H9 (cell line): ENCODE data around the gene THRAP3. TPM values are rescaled to one million over a fixed set of nuclear protein-coding genes. Genes with fewer than 3 reads are reported as not detected.

ENCODE experiments used
- DNase-seq: peaks from one replicate; pipeline ENCODE4 v3.0.0-alpha.2; 2017
- H2AFZ ChIP-seq: one replicate; pipeline ENCODE4 v1.6.1; 2013; ENCODE audit warnings: mild to moderate bottlenecking, low read length, control low read depth, moderate library complexity
- H2AK5ac ChIP-seq: 2 replicates; pipeline ENCODE4 v1.6.1; 2013; ENCODE audit warnings: low read length, control low read depth, mixed read lengths; ENCODE audit not compliant: insufficient read length
- H2BK120ac ChIP-seq: one replicate; pipeline ENCODE4 v1.6.1; 2013; ENCODE audit warnings: low read depth, mild to moderate bottlenecking, low read length, control low read depth, inconsistent platforms; ENCODE audit not compliant: poor library complexity, severe bottlenecking
- H2BK12ac ChIP-seq: 2 replicates; pipeline ENCODE4 v1.6.1; 2013; ENCODE audit warnings: low read length, control low read depth, mixed read lengths, low read depth; ENCODE audit not compliant: insufficient read length
- H2BK15ac ChIP-seq: 2 replicates; pipeline ENCODE4 v1.6.1; 2013; ENCODE audit warnings: low read depth, low read length, control low read depth
- H2BK20ac ChIP-seq: one replicate; pipeline ENCODE4 v1.6.1; 2013; ENCODE audit warnings: low read depth, mild to moderate bottlenecking, low read length, control low read depth, inconsistent platforms; ENCODE audit not compliant: poor library complexity, severe bottlenecking
- H2BK5ac ChIP-seq: 2 replicates; pipeline ENCODE4 v1.6.1; 2013; ENCODE audit warnings: low read length, control low read depth, mixed read lengths; ENCODE audit not compliant: insufficient read length
- H3K14ac ChIP-seq: 2 replicates; pipeline ENCODE4 v1.6.1; 2013; ENCODE audit warnings: low read length, control low read depth; ENCODE audit not compliant: insufficient read depth
- H3K18ac ChIP-seq: 2 replicates; pipeline ENCODE4 v1.6.1; 2013; ENCODE audit warnings: low read depth, mild to moderate bottlenecking, mixed read lengths, low read length, control low read depth; ENCODE audit not compliant: insufficient read length
- H3K23ac ChIP-seq: 2 replicates; pipeline ENCODE4 v1.6.1; 2013; ENCODE audit warnings: low read length, control low read depth, mixed read lengths, low read depth; ENCODE audit not compliant: insufficient read length
- H3K23me2 ChIP-seq: 2 replicates; pipeline ENCODE4 v1.6.1; 2013; ENCODE audit warnings: low read depth, mild to moderate bottlenecking, mixed read lengths, low read length, control low read depth; ENCODE audit not compliant: insufficient read length, poor library complexity, severe bottlenecking
- H3K27ac ChIP-seq: 2 replicates; pipeline ENCODE4 v1.5.1; 2013; ENCODE audit warnings: low read length, control low read depth, mixed read lengths, low read depth; ENCODE audit not compliant: insufficient read length
- H3K27me3 ChIP-seq: 2 replicates; pipeline ENCODE4 v1.6.1; 2013; ENCODE audit warnings: low read length, control low read depth, inconsistent platforms; ENCODE audit not compliant: insufficient read depth
- H3K4ac ChIP-seq: 2 replicates; pipeline ENCODE4 v1.6.1; 2013; ENCODE audit warnings: low read depth, mild to moderate bottlenecking, control low read depth, inconsistent platforms, low read length, moderate library complexity
- H3K4me1 ChIP-seq: 2 replicates; pipeline ENCODE4 v1.6.1; 2013; ENCODE audit warnings: low read length, control low read depth, inconsistent platforms; ENCODE audit not compliant: insufficient read depth
- H3K4me2 ChIP-seq: 2 replicates; pipeline ENCODE4 v1.6.1; 2013; ENCODE audit warnings: low read length, control low read depth, mixed read lengths; ENCODE audit not compliant: insufficient read length, insufficient read depth
- H3K56ac ChIP-seq: 2 replicates; pipeline ENCODE4 v1.6.1; 2013; ENCODE audit warnings: low read depth, mild to moderate bottlenecking, mixed read lengths, low read length, control low read depth; ENCODE audit not compliant: insufficient read length
- H3K79me1 ChIP-seq: 2 replicates; pipeline ENCODE4 v1.6.1; 2013; ENCODE audit warnings: low read depth, mild to moderate bottlenecking, moderate library complexity, low read length, control low read depth, inconsistent platforms; ENCODE audit not compliant: insufficient read depth, poor library complexity, severe bottlenecking
- H3K79me2 ChIP-seq: 2 replicates; pipeline ENCODE4 v1.6.1; 2013; ENCODE audit warnings: low read length, control low read depth, inconsistent platforms; ENCODE audit not compliant: insufficient read depth
- H3K9ac ChIP-seq: 2 replicates; pipeline ENCODE4 v1.6.1; 2013; ENCODE audit warnings: low read length, control low read depth, mixed read lengths; ENCODE audit not compliant: insufficient read length; ENCODE audit errors: extremely low read depth
- H3K9me3 ChIP-seq: one replicate; pipeline ENCODE4 v1.6.1; 2013; ENCODE audit warnings: low read depth, low read length, inconsistent platforms; ENCODE audit not compliant: control insufficient read depth
- H3T11ph ChIP-seq: one replicate; pipeline ENCODE4 v1.6.1; 2013; ENCODE audit warnings: mild to moderate bottlenecking, low read length, control low read depth, inconsistent platforms
- H4K20me1 ChIP-seq: one replicate; pipeline ENCODE4 v1.6.1; 2013; ENCODE audit not compliant: control insufficient read depth, insufficient read length, insufficient read depth
- H4K5ac ChIP-seq: 2 replicates; pipeline ENCODE4 v1.6.1; 2013; ENCODE audit warnings: low read depth, mild to moderate bottlenecking, mixed read lengths, low read length, control low read depth; ENCODE audit not compliant: insufficient read length
- H4K8ac ChIP-seq: replicated peaks from 2 replicates; pipeline ENCODE4 v1.6.1; 2013; ENCODE audit warnings: low read length, control low read depth, mixed read lengths, low read depth; ENCODE audit not compliant: insufficient read length
- H4K91ac ChIP-seq: 2 replicates; pipeline ENCODE4 v1.6.1; 2013; ENCODE audit warnings: low read depth, mild to moderate bottlenecking, moderate library complexity, mixed read lengths, low read length, control low read depth; ENCODE audit not compliant: insufficient read length
- H3K27ac Mint-ChIP-seq, 3 experiments: 2 replicates in 2 of 3; 3 replicates in 1 of 3; pipeline ENCODE4 v1.8.0; 2020 to 2021; ENCODE audit warnings: mixed read lengths in 3 of 3, mild to moderate bottlenecking in 1 of 3, moderate library complexity in 1 of 3
- H3K27me3 Mint-ChIP-seq: 2 replicates; pipeline ENCODE4 v1.8.0; 2021; ENCODE audit warnings: low read depth, mild to moderate bottlenecking, moderate library complexity, mixed read lengths
- H3K36me3 Mint-ChIP-seq, 3 experiments: 2 replicates in 2 of 3; 3 replicates in 1 of 3; pipeline ENCODE4 v1.8.0; 2020 to 2021; ENCODE audit warnings: low read depth in 3 of 3, mixed read lengths in 3 of 3; ENCODE audit not compliant: insufficient read depth in 1 of 3
- H3K4me1 Mint-ChIP-seq, 2 experiments: 2 replicates each; pipeline ENCODE4 v1.8.0; 2020; ENCODE audit warnings: mixed read lengths in 2 of 2
- H3K4me3 Mint-ChIP-seq, 2 experiments: 2 replicates in 1 of 2; 3 replicates in 1 of 2; pipeline ENCODE4 v1.8.0; 2020 to 2021; ENCODE audit warnings: mild to moderate bottlenecking in 2 of 2, mixed read lengths in 2 of 2, moderate library complexity in 1 of 2
- H3K9me3 Mint-ChIP-seq, 2 experiments: 2 replicates in 1 of 2; 3 replicates in 1 of 2; pipeline ENCODE4 v1.8.0; 2020; ENCODE audit warnings: mild to moderate bottlenecking in 2 of 2, mixed read lengths in 2 of 2, moderate library complexity in 1 of 2
- WGBS: extraction: QIAGEN DNeasy Blood & Tissue Kit; methylation state at CpG from one replicate; pipeline ENCODE4 v1.1.7; 2013; ENCODE audit warnings: missing lambda C conversion rate, low lambda C conversion rate, mixed read lengths; ENCODE audit not compliant: insufficient read length; ENCODE audit errors: extremely low coverage; 5-methylcytosine and 5-hydroxymethylcytosine counted together
- total RNA-seq: library from RNA; stranded (reverse); gene quantifications from 2 replicates; pipeline ENCODE4 v1.2.1, GENCODE V29; 2021
- TF ChIP-seq, protein P1 (sequence below): fragments of 200-600 bp; sonication (generic); conservative IDR thresholded peaks from 3 replicates; pipeline ENCODE4 v1.8.0; 2021; ENCODE audit warnings: antibody characterized with exemption, mild to moderate bottlenecking

Gene THRAP3
- total RNA-seq, 1 experiment from 2014 or later, result 186 TPM

- no peak overlapping the region for H3K4me3 Mint-ChIP-seq
- Histone ChIP-seq H3K79me2 (no peaks in the 10 kb centered on the region), H3K4me1 (no peaks in the 10 kb centered on the region)
Observed at GRCh38 chr1:36287595-36287994, 63.4 kb downstream of the THRAP3 start.

More at GRCh38 chr1:36287595-36287994, 63.4 kb downstream of the THRAP3 start:
- peaks cover 6% of the 10 kb centered on the region for H3K79me1 ChIP-seq
- peak overlapping the region in 1 of 3 experiments; percentile 32; a peak in 1 of 7 replicates for H3K27ac Mint-ChIP-seq
- H2BK20ac ChIP-seq, result no peak overlapping the region
- no peaks in the 10 kb centered on the region for H3K27me3 Mint-ChIP-seq
- H3K9me3 ChIP-seq, result no peaks in the 10 kb centered on the region
- H3K23me2 ChIP-seq, result no peaks in the 10 kb centered on the region
- no peaks in the 10 kb centered on the region for H4K20me1 ChIP-seq
- no peak overlapping the region for H2BK5ac ChIP-seq
- H3K18ac ChIP-seq, result no peak overlapping the region
- H3K9me3 Mint-ChIP-seq, result no peaks in the 10 kb centered on the region
- H3K36me3 Mint-ChIP-seq, result peaks cover 50 to 87% (median 79%) of the 10 kb centered on the region in 3 experiments
- DNase-seq, result no peak
- no peak overlapping the region for H4K8ac ChIP-seq
- no peak overlapping the region for H2AFZ ChIP-seq
- H3K23ac ChIP-seq, result no peak overlapping the region
- no peak overlapping the region for H3K56ac ChIP-seq
- H2BK15ac ChIP-seq, result no peak overlapping the region
- H3K9ac ChIP-seq, result no peak overlapping the region
- no peak overlapping the region for H2AK5ac ChIP-seq
- H3K14ac ChIP-seq, result no peak overlapping the region
- no peak overlapping the region for H3K4me2 ChIP-seq
- H3K4ac ChIP-seq, result no peak overlapping the region
- H3K27ac ChIP-seq, result no peak overlapping the region
- no peak overlapping the region for H2BK12ac ChIP-seq
- no peak overlapping the region for H4K5ac ChIP-seq
- H4K91ac ChIP-seq, result no peak overlapping the region
- H3T11ph ChIP-seq, result no peak overlapping the region
- H2BK120ac ChIP-seq, result no peak overlapping the region
- WGBS, result no CpG with 5 or more reads among the region's 5 CpGs
- TF ChIP-seq, protein P1, sequence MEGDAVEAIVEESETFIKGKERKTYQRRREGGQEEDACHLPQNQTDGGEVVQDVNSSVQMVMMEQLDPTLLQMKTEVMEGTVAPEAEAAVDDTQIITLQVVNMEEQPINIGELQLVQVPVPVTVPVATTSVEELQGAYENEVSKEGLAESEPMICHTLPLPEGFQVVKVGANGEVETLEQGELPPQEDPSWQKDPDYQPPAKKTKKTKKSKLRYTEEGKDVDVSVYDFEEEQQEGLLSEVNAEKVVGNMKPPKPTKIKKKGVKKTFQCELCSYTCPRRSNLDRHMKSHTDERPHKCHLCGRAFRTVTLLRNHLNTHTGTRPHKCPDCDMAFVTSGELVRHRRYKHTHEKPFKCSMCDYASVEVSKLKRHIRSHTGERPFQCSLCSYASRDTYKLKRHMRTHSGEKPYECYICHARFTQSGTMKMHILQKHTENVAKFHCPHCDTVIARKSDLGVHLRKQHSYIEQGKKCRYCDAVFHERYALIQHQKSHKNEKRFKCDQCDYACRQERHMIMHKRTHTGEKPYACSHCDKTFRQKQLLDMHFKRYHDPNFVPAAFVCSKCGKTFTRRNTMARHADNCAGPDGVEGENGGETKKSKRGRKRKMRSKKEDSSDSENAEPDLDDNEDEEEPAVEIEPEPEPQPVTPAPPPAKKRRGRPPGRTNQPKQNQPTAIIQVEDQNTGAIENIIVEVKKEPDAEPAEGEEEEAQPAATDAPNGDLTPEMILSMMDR, result no peak
- H3K27me3 ChIP-seq, result no peaks in the 10 kb centered on the region
- H3K4me1 Mint-ChIP-seq, result no peaks in the 10 kb centered on the region
